NT2/D1 (cell line): ENCODE data around the gene RRP36.

Experiments
- YY1 ChIP-seq: IDR thresholded peaks from 2 replicates; pipeline ENCODE4 v1.6.1; 2011; ENCODE audit not compliant: insufficient read length, insufficient read depth
- ZNF274 ChIP-seq: IDR thresholded peaks from 2 replicates; pipeline ENCODE4 v1.6.1; 2011; ENCODE audit warnings: mild to moderate bottlenecking, low read depth, low read length

DNA sequence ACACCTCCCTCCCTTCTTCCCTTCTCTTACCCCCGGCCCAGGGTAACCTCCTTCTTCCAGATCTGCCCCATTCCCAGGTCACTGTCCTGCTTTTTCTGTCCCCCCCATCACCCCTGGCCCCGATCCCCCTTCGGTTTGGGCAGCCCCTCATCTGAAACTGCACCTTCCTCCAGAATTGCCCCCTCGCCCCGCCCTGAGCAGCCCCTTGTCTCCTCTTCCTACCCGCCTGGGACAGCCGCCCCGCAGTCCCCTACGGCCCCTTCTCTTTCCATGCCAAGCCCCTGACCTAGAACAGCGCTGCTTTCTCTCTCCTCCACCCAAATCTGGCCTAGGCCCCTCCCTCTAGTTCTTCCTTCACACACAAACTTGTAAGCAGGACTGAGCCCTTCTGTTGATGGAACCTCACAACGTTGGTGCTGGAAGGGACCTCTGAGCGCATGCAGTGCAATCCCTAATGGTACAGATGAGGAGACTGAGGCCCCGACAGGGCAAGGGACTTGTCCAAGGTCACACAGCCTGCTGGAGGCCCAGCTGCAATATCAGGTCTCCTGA is 36.4 kb upstream of the RRP36 start:
- no peak for TF ChIP-seq ZNF274
- TF ChIP-seq YY1, result no peak
